ENCODE measurements around the gene CD3E. TPM values are rescaled to one million over a fixed set of nuclear protein-coding genes. Genes with fewer than 3 reads are reported as not detected.

Gene CD3E
- not detected in 2 replicates for total RNA-seq

GRCh38 chr11:118304568-118305248, at the start of gene CD3E:
Gene CD3E (plus strand): TSS chr11:118304730. CDS start chr11:118304953, 223 bp downstream.

GRCh38 chr11:118263695-118264568, 40.6 kb upstream of the CD3E start, which contains the start of gene MPZL2:
Gene MPZL2 (minus strand): TSS chr11:118264297. CDS start chr11:118264153, 144 bp downstream.

GRCh38 chr11:118342503-118343161, 38.1 kb downstream of the CD3E start, which contains the start of gene CD3D:
Gene CD3D (minus strand): TSS chr11:118342705. CDS start chr11:118342607, 98 bp downstream.

GRCh38 chr11:118343981-118344515, 39.5 kb downstream of the CD3E start, which contains the start of gene CD3G:
Gene CD3G (plus strand): TSS chr11:118344344. CDS start chr11:118344424, 80 bp downstream.

GRCh38 chr11:118359295-118359958, 54.9 kb downstream of the CD3E start, which contains the start of gene UBE4A:
Gene UBE4A (plus strand): TSS chr11:118359600. CDS start chr11:118365081, 5,481 bp downstream.

Other genes with a start within 250 kb of the CD3E start
- not detected in 2 replicates for gene TMPRSS4, start 227.7 kb upstream of the CD3E start, total RNA-seq
- gene SMIM35, start 217.8 kb upstream of the CD3E start, total RNA-seq: not detected in 2 replicates
- 0.44 and 0.83 TPM in 2 replicates for gene SCN4B, start 151.9 kb upstream of the CD3E start, total RNA-seq
- under 0.01 and 0.99 TPM in 2 replicates for gene SCN2B, start 128.1 kb upstream of the CD3E start, total RNA-seq
- gene JAML, start 79.7 kb upstream of the CD3E start, total RNA-seq: not detected in 2 replicates
- 0.17 and 0.29 TPM in 2 replicates for gene MPZL3, start 52.4 kb upstream of the CD3E start, total RNA-seq
- 0.73 TPM in 1 of 2 replicates, not detected in the other for gene MPZL2, start 40.4 kb upstream of the CD3E start, total RNA-seq
- gene CD3D, start 38.0 kb downstream of the CD3E start, total RNA-seq: not detected in 2 replicates
- not detected in 2 replicates for gene CD3G, start 39.6 kb downstream of the CD3E start, total RNA-seq
- gene UBE4A, start 54.9 kb downstream of the CD3E start, total RNA-seq: 47.6 and 48.0 TPM in 2 replicates
- 21.0 and 34.8 TPM in 2 replicates for gene ATP5MG, start 96.9 kb downstream of the CD3E start, total RNA-seq
- 30.3 and 48.0 TPM in 2 replicates for gene KMT2A, start 131.8 kb downstream of the CD3E start, total RNA-seq
- gene TTC36, start 222.7 kb downstream of the CD3E start, total RNA-seq: 0.15 and 1.3 TPM in 2 replicates
- gene TMEM25, start 226.5 kb downstream of the CD3E start, total RNA-seq: 8.6 and 22.7 TPM in 2 replicates

Measured in smooth muscle cell of trachea (primary cell).